Neural cell (in vitro differentiated cells): Measurements from ENCODE around the gene SIMC1. TPM values are rescaled to one million over a fixed set of nuclear protein-coding genes. Genes with fewer than 3 reads are reported as not detected.

Experiments
- H2AFZ ChIP-seq: fragments of 200-600, 300-800 bp; sonication (generic), shearing (Covaris generic); 2 replicates; pipeline ENCODE4 v1.6.0; 2014; ENCODE audit warnings: low read depth, mild to moderate bottlenecking, antibody characterized with exemption, low read length, moderate library complexity
- H3F3A ChIP-seq: fragments of 200-600 bp; shearing (Covaris generic); 2 replicates; pipeline ENCODE4 v1.6.1; 2016; ENCODE audit warnings: mild to moderate bottlenecking, moderate library complexity, mixed read lengths, antibody characterized with exemption, low read length; ENCODE audit not compliant: insufficient read depth, poor library complexity, severe bottlenecking
- H3K27ac ChIP-seq: fragments of 200-600, 300-800 bp; sonication (generic), shearing (Covaris generic); 2 replicates; pipeline ENCODE4 v1.5.1; 2014; ENCODE audit warnings: mild to moderate bottlenecking, low read length, moderate library complexity
- H3K27me3 ChIP-seq: fragments of 300-800, 200-600 bp; sonication (generic), shearing (Covaris generic); 2 replicates; pipeline ENCODE4 v1.6.0; 2014; ENCODE audit warnings: mild to moderate bottlenecking, low read depth, low read length, moderate library complexity; ENCODE audit not compliant: insufficient read depth
- H3K36me3 ChIP-seq: fragments of 300-800, 200-600 bp; sonication (generic), shearing (Covaris generic); 2 replicates; pipeline ENCODE4 v1.5.1; 2014; ENCODE audit warnings: mild to moderate bottlenecking, antibody characterized with exemption, low read length, moderate library complexity; ENCODE audit not compliant: insufficient read depth
- H3K4me2 ChIP-seq: fragments of 300-800, 200-600 bp; sonication (generic), shearing (Covaris generic); 2 replicates; pipeline ENCODE4 v1.6.0; 2014; ENCODE audit warnings: mild to moderate bottlenecking, low read length
- H3K4me3 ChIP-seq: fragments of 300-800, 200-600 bp; sonication (generic), shearing (Covaris generic); 2 replicates; pipeline ENCODE4 v1.5.1; 2014; ENCODE audit warnings: mild to moderate bottlenecking, low read length, moderate library complexity
- H3K79me2 ChIP-seq: fragments of 200-600 bp; shearing (Covaris generic); replicated peaks from 2 replicates; pipeline ENCODE4 v1.6.0; 2014; ENCODE audit warnings: mild to moderate bottlenecking, low read length, moderate library complexity; ENCODE audit not compliant: insufficient read depth
- H3K9ac ChIP-seq: fragments of 300-800, 200-600 bp; sonication (generic), shearing (Covaris generic); 2 replicates; pipeline ENCODE4 v1.6.1; 2016; ENCODE audit warnings: mild to moderate bottlenecking, low read length, mixed read lengths
- H3K9me2 ChIP-seq: fragments of 200-600 bp; shearing (Covaris generic); 2 replicates; pipeline ENCODE4 v1.6.1; 2016; ENCODE audit warnings: mild to moderate bottlenecking, low read length, mixed read lengths; ENCODE audit not compliant: insufficient read depth
- H3K9me3 ChIP-seq: fragments of 200-600, 300-800 bp; sonication (generic), shearing (Covaris generic); 2 replicates; pipeline ENCODE4 v1.6.1; 2016; ENCODE audit warnings: mild to moderate bottlenecking, mixed run types, low read length, moderate library complexity, mixed read lengths
- H4K20me1 ChIP-seq: fragments of 200-600 bp; shearing (Covaris generic); 2 replicates; pipeline ENCODE4 v1.6.1; 2016; ENCODE audit warnings: mild to moderate bottlenecking, mixed run types; ENCODE audit not compliant: insufficient read depth
- EP300 ChIP-seq: fragments of 450-650 bp; conservative IDR thresholded peaks from 2 replicates; pipeline ENCODE4 v1.6.1; 2014; ENCODE audit warnings: antibody characterized with exemption, mild to moderate bottlenecking, moderate library complexity; ENCODE audit not compliant: poor library complexity, severe bottlenecking
- EZH2 ChIP-seq: fragments of 200-600, 300-800 bp; shearing (Covaris generic), sonication (generic); IDR thresholded peaks from 2 replicates; pipeline ENCODE4 v1.6.1; 2014; ENCODE audit warnings: antibody characterized with exemption, low read length, borderline replicate concordance, mild to moderate bottlenecking; ENCODE audit not compliant: insufficient read depth, poor library complexity, severe bottlenecking
- MXI1 ChIP-seq: fragments of 450-650 bp; conservative IDR thresholded peaks from 2 replicates; pipeline ENCODE4 v1.6.1; 2014; ENCODE audit warnings: antibody characterized with exemption, mild to moderate bottlenecking; ENCODE audit not compliant: poor library complexity, severe bottlenecking
- POLR2AphosphoS5 ChIP-seq: IDR thresholded peaks from 2 replicates; pipeline ENCODE4 v1.6.1; 2012
- RAD21 ChIP-seq: fragments of 450-650 bp; conservative IDR thresholded peaks from 2 replicates; pipeline ENCODE4 v1.6.1; 2014; ENCODE audit warnings: antibody characterized with exemption, mild to moderate bottlenecking, moderate library complexity
- SMC3 ChIP-seq: fragments of 450-650 bp; conservative IDR thresholded peaks from 2 replicates; pipeline ENCODE4 v1.6.1; 2014; ENCODE audit warnings: antibody characterized with exemption, mild to moderate bottlenecking, moderate library complexity; ENCODE audit not compliant: poor library complexity
- TAF1 ChIP-seq: IDR thresholded peaks from 2 replicates; pipeline ENCODE4 v1.6.1; 2012; ENCODE audit warnings: low read depth
- polyA plus RNA-seq: library from polyadenylated mRNA; depleted of rRNA; stranded (reverse); fragments of >200 nt; gene quantifications from 2 replicates; pipeline ENCODE4 v1.2.3, GENCODE V29; 2014
- TF ChIP-seq, protein P1 (sequence below): IDR thresholded peaks from 2 replicates; pipeline ENCODE4 v1.6.1; 2012; ENCODE audit warnings: borderline replicate concordance
- TF ChIP-seq, protein P2 (sequence below): fragments of 450-650 bp; IDR thresholded peaks from 2 replicates; pipeline ENCODE4 v1.5.1; 2014; ENCODE audit warnings: antibody characterized with exemption, mild to moderate bottlenecking, moderate library complexity; ENCODE audit not compliant: poor library complexity, severe bottlenecking

Gene SIMC1
- polyA plus RNA-seq, 1 donor from 2014 or later, result 20.7 TPM

DNA sequence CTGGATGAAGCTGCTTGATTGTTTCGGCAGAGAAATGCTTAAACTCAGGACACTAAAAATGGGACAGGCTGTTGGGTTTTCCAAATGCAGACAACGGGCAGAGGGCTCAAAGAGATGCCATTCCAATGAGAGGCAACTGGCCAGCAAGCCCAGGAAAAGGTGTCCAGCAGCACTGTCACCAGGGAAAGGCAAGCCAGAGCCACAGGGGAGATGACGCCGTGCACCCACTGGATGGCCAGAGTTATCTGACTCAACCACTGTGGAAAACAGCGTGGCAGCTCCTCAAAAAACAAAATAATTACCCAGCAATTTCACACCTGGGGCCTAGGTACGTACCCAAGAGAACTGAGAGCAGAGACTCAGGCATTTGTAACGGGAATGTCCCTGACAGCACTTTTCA lies 48.4 kb upstream of the SIMC1 start:
- no peaks in the 10 kb centered on the region for H3K36me3 ChIP-seq
- H3K9me2 ChIP-seq, result no peaks in the 10 kb centered on the region
- no peaks in the 10 kb centered on the region for H3F3A ChIP-seq
- no peaks in the 10 kb centered on the region for H4K20me1 ChIP-seq
- no peaks in the 10 kb centered on the region for H3K79me2 ChIP-seq
- no peaks in the 10 kb centered on the region for H3K9me3 ChIP-seq
- TF ChIP-seq MXI1 (no peak), SMC3 (no peak), RAD21 (no peak), POLR2AphosphoS5 (no peak), EP300 (no peak), TAF1 (no peak), EZH2 (no peak)
- TF ChIP-seq, protein P1, sequence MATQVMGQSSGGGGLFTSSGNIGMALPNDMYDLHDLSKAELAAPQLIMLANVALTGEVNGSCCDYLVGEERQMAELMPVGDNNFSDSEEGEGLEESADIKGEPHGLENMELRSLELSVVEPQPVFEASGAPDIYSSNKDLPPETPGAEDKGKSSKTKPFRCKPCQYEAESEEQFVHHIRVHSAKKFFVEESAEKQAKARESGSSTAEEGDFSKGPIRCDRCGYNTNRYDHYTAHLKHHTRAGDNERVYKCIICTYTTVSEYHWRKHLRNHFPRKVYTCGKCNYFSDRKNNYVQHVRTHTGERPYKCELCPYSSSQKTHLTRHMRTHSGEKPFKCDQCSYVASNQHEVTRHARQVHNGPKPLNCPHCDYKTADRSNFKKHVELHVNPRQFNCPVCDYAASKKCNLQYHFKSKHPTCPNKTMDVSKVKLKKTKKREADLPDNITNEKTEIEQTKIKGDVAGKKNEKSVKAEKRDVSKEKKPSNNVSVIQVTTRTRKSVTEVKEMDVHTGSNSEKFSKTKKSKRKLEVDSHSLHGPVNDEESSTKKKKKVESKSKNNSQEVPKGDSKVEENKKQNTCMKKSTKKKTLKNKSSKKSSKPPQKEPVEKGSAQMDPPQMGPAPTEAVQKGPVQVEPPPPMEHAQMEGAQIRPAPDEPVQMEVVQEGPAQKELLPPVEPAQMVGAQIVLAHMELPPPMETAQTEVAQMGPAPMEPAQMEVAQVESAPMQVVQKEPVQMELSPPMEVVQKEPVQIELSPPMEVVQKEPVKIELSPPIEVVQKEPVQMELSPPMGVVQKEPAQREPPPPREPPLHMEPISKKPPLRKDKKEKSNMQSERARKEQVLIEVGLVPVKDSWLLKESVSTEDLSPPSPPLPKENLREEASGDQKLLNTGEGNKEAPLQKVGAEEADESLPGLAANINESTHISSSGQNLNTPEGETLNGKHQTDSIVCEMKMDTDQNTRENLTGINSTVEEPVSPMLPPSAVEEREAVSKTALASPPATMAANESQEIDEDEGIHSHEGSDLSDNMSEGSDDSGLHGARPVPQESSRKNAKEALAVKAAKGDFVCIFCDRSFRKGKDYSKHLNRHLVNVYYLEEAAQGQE, result no peak
- TF ChIP-seq, protein P2, sequence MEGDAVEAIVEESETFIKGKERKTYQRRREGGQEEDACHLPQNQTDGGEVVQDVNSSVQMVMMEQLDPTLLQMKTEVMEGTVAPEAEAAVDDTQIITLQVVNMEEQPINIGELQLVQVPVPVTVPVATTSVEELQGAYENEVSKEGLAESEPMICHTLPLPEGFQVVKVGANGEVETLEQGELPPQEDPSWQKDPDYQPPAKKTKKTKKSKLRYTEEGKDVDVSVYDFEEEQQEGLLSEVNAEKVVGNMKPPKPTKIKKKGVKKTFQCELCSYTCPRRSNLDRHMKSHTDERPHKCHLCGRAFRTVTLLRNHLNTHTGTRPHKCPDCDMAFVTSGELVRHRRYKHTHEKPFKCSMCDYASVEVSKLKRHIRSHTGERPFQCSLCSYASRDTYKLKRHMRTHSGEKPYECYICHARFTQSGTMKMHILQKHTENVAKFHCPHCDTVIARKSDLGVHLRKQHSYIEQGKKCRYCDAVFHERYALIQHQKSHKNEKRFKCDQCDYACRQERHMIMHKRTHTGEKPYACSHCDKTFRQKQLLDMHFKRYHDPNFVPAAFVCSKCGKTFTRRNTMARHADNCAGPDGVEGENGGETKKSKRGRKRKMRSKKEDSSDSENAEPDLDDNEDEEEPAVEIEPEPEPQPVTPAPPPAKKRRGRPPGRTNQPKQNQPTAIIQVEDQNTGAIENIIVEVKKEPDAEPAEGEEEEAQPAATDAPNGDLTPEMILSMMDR, result no peak
- no peak overlapping the region for H2AFZ ChIP-seq
- H3K4me2 ChIP-seq, result no peak overlapping the region
- H3K9ac ChIP-seq, result no peak overlapping the region
- H3K27me3 ChIP-seq, result peaks cover 15% of the 10 kb centered on the region
- no peak overlapping the region for H3K27ac ChIP-seq
- H3K4me3 ChIP-seq, result no peak overlapping the region

DNA sequence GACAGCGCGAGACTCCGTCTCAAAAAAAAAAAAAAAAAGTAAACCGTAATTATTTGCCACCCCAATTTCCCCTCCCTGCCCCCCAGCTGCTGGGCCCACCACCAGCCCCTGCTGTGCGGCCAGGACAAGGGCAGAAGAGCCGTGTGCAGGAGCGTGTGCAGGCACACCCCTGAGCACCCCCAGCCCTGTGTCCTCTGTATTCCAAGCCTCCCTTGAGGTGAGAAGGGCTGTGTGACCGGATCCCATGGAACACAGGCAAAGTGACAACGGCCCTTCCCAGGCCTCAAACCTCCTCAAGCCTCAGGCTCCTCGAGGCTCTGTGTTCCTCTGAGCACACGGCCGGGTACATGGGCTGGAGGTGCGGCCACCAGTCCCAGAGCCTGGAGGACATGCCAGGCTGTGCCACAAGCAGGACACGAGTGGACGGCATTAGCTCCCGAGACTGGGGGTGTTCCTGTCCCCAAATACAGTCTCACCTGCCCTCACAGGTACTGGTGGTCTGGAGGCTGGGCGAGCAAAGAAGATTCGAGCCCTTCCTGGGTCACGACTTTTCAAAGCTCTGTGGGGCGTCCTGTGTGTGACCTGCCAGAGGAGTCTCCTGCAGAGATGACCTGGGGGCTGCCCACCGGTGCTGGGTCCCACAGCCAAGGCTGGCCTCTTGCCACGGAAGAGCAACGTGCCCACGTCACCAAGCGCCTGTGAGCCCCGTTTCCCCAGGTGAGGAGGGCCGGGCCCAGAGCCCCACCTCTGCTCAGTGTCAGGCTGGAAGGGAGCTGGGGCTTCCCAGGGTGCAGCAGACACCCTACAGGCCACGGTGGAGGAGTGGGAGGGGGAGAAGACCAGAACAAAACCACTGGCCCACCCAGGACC lies 47.1 kb upstream of the SIMC1 start:
- H3K4me2 ChIP-seq, result no peak overlapping the region
- H3K27me3 ChIP-seq, result peaks cover 19% of the 10 kb centered on the region
- H3F3A ChIP-seq, result no peaks in the 10 kb centered on the region
- no peaks in the 10 kb centered on the region for H3K9me3 ChIP-seq
- TF ChIP-seq SMC3, result no peak
- TF ChIP-seq TAF1, result no peak
- TF ChIP-seq EZH2, result no peak
- TF ChIP-seq POLR2AphosphoS5, result no peak
- TF ChIP-seq, protein P2, result no peak
- no peak for TF ChIP-seq EP300
- no peak overlapping the region for H3K9ac ChIP-seq
- no peaks in the 10 kb centered on the region for H4K20me1 ChIP-seq
- H3K79me2 ChIP-seq, result no peaks in the 10 kb centered on the region
- no peak overlapping the region for H3K4me3 ChIP-seq
- no peaks in the 10 kb centered on the region for H3K9me2 ChIP-seq
- no peak overlapping the region for H2AFZ ChIP-seq
- H3K36me3 ChIP-seq, result no peaks in the 10 kb centered on the region
- H3K27ac ChIP-seq, result no peak overlapping the region
